HL-60 (cell line): Measurements from ENCODE around the gene SH2D3C.

Experiments
- DNase-seq, 2 experiments: peaks; one replicate each; pipeline ENCODE4 v3.0.0-alpha.2; 2010 to 2020; ENCODE audit warnings: low read depth in 1 of 2, low spot score in 1 of 2
- H3K27ac ChIP-seq: fragments of 250-450 bp; sonication (Bioruptor Pico); replicated peaks from 2 replicates; pipeline ENCODE4 v1.5.1; 2020; ENCODE audit warnings: mild to moderate bottlenecking, moderate library complexity
- H3K27me3 ChIP-seq: fragments of 250-450 bp; sonication (Bioruptor Pico); 2 replicates; pipeline ENCODE4 v1.5.1; 2021; ENCODE audit warnings: mild to moderate bottlenecking, moderate library complexity; ENCODE audit not compliant: insufficient read depth, poor library complexity, severe bottlenecking
- H3K4me3 ChIP-seq: replicated peaks from 2 replicates; pipeline ENCODE4 v1.5.1; 2011; ENCODE audit warnings: mild to moderate bottlenecking, control low read depth, low read length; ENCODE audit not compliant: insufficient read depth
- CTCF ChIP-seq: IDR thresholded peaks from one replicate; pipeline ENCODE4 v1.5.1; 2011; ENCODE audit warnings: low read length, control low read depth, inconsistent platforms; ENCODE audit not compliant: insufficient read depth
- GABPA ChIP-seq: IDR thresholded peaks from 2 replicates; pipeline ENCODE4 v1.6.1; 2012; ENCODE audit warnings: low read depth
- POLR2AphosphoS5 ChIP-seq: IDR thresholded peaks from 2 replicates; pipeline ENCODE4 v1.6.1; 2012; ENCODE audit warnings: low read depth
- SPI1 ChIP-seq: IDR thresholded peaks from 2 replicates; pipeline ENCODE4 v1.6.1; 2012; ENCODE audit warnings: low read depth, mild to moderate bottlenecking, borderline replicate concordance
- TF ChIP-seq, protein P1 (sequence below): IDR thresholded peaks from 2 replicates; pipeline ENCODE4 v1.6.1; 2012; ENCODE audit warnings: low read depth; ENCODE audit not compliant: insufficient replicate concordance

Gene SH2D3C

DNA sequence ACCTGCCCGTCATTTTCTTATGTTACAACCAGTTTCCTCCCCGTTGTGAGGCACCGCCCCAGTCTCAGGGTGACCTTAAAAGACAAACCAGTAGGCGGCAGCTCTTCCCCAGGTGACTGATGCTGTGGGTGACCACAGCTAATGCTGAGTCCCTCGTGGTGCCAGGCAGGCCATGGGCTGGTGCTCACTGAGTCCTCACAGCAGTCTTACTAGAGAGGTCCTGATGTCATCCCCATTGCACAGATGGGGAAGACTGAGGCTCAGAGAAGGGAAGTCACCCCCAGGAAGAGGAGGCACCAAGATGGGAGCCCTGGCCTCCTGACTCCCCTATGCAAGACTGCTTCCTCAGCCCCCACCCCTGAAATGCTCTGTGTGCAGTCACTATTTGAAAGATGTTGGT, 70.7 kb downstream of the SH2D3C start:
- no peak for TF ChIP-seq POLR2AphosphoS5
- TF ChIP-seq, protein P1, sequence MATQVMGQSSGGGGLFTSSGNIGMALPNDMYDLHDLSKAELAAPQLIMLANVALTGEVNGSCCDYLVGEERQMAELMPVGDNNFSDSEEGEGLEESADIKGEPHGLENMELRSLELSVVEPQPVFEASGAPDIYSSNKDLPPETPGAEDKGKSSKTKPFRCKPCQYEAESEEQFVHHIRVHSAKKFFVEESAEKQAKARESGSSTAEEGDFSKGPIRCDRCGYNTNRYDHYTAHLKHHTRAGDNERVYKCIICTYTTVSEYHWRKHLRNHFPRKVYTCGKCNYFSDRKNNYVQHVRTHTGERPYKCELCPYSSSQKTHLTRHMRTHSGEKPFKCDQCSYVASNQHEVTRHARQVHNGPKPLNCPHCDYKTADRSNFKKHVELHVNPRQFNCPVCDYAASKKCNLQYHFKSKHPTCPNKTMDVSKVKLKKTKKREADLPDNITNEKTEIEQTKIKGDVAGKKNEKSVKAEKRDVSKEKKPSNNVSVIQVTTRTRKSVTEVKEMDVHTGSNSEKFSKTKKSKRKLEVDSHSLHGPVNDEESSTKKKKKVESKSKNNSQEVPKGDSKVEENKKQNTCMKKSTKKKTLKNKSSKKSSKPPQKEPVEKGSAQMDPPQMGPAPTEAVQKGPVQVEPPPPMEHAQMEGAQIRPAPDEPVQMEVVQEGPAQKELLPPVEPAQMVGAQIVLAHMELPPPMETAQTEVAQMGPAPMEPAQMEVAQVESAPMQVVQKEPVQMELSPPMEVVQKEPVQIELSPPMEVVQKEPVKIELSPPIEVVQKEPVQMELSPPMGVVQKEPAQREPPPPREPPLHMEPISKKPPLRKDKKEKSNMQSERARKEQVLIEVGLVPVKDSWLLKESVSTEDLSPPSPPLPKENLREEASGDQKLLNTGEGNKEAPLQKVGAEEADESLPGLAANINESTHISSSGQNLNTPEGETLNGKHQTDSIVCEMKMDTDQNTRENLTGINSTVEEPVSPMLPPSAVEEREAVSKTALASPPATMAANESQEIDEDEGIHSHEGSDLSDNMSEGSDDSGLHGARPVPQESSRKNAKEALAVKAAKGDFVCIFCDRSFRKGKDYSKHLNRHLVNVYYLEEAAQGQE, result no peak
- Histone ChIP-seq H3K4me3 (no peak overlapping the region), H3K27me3 (no peaks in the 10 kb centered on the region), H3K27ac (no peak overlapping the region)
- DNase-seq, result no peak

DNA sequence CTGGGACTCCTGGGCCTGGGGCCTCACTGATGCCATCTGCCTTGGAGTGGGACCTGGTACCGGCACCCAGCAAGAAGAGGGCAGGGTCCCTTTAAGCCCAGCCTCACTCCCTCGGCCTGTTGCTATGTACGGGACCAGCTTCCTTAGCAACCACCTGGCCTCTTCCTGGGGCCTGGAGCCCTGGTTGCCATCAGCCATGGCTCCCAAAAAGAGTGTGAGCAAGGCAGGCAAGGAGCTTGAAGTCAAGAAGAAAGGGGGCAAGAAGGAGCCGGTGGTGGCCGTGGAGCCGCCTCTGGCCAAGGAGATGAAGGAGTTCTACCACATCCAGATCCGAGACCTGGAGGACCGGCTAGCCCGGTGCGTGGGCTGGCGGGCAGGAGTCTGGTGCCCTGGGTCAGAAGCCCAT, 71.6 kb downstream of the SH2D3C start, which contains the start of gene CFAP157:
TSS of gene CFAP157 (plus strand) at position 153 of the 406 bp plus-strand sequence. CDS start at position 197, 44 bp downstream.
- peak in 1 of 2 experiments; percentile 36 for DNase-seq
- no peak within 1 kb of the TSS for H3K27ac ChIP-seq
- TF ChIP-seq CTCF (no peak), POLR2AphosphoS5 (no peak), GABPA (no peak), SPI1 (no peak)
- TF ChIP-seq, protein P1, result no peak

GRCh38 chr9:127705577-127706379, 72.7 kb downstream of the SH2D3C start:
- no peak for DNase-seq
- TF ChIP-seq, protein P1, result no peak
- TF ChIP-seq CTCF (no peak), GABPA (no peak), SPI1 (no peak), POLR2AphosphoS5 (no peak)
- Histone ChIP-seq H3K27me3 (no peaks in the 10 kb centered on the region), H3K4me3 (no peak overlapping the region), H3K27ac (no peak overlapping the region)

More for the DNA sequence above, 71.6 kb downstream of the SH2D3C start, which contains the start of gene CFAP157:
- no peaks in the 10 kb centered on the region for H3K27me3 ChIP-seq
- no peak within 1 kb of the TSS for H3K4me3 ChIP-seq
